Body of pancreas (tissue), 4 donors: ENCODE results near the gene ZNF771. TPM values are rescaled to one million over a fixed set of nuclear protein-coding genes. Genes with fewer than 3 reads are reported as not detected.

Experiments
- ATAC-seq: fragments of 150-250 bp; one replicate; pipeline ENCODE4 v1.9.1; 2016
- DNase-seq, 4 donors: peaks; one replicate each; pipeline ENCODE4 v3.0.0-alpha.2; 2019
- H3K27ac ChIP-seq, 4 donors: fragments of 200-600 bp; sonication (generic); 1 replicate in 3 of 4; 2 replicates in 1 of 4; pipeline versions ENCODE4 v1.5.1 to v1.6.1; 2016 to 2019; ENCODE audit warnings: mild to moderate bottlenecking in 1 of 4, mixed read lengths in 1 of 4, moderate library complexity in 1 of 4
- H3K27me3 ChIP-seq, 2 donors: fragments of 200-600 bp; sonication (generic); one replicate each; pipeline ENCODE4 v1.6.0; 2016; ENCODE audit warnings: mild to moderate bottlenecking in 1 of 2
- H3K36me3 ChIP-seq, 2 donors: fragments of 200-600 bp; sonication (generic); replicated peaks in 1 of 2; 2 replicates each; pipeline ENCODE4 v1.5.1; 2016; ENCODE audit warnings: low read depth in 2 of 2; ENCODE audit not compliant: insufficient read depth in 1 of 2
- H3K4me1 ChIP-seq: fragments of 200-600 bp; sonication (generic); one replicate; pipeline ENCODE4 v1.6.0; 2016
- H3K4me3 ChIP-seq, 2 donors: fragments of 200-600 bp; sonication (generic); 1 replicate in 1 of 2; 2 replicates in 1 of 2; pipeline ENCODE4 v1.5.1; 2016 to 2019
- H3K9me3 ChIP-seq, 3 donors: fragments of 200-600 bp; sonication (generic); 1 replicate in 2 of 3; 2 replicates in 1 of 3; pipeline ENCODE4 v1.5.1; 2016
- CTCF ChIP-seq, 7 experiments: fragments of 450-650 bp in 4 of 7; fragments of 200-600 bp in 3 of 7; sonication (generic) in 3 of 7; IDR thresholded peaks; one replicate each; pipeline ENCODE4 v1.5.1; 2016 to 2019; ENCODE audit warnings: antibody characterized with exemption in 7 of 7
- POLR2A ChIP-seq, 3 donors: fragments of 450-650 bp; IDR thresholded peaks; one replicate each; pipeline ENCODE4 v1.6.1; 2016; ENCODE audit warnings: antibody characterized with exemption in 3 of 3, mild to moderate bottlenecking in 2 of 3
- WGBS, 2 donors: methylation state at CpG; one replicate each; pipeline ENCODE4 v1.1.5; 2017; 5-methylcytosine and 5-hydroxymethylcytosine counted together
- intact Hi-C: fragments of 100-400 bp; cut with DNase I; formaldehyde crosslinking; loops from one replicate; pipeline ENCODE4 v1.15.1; 2023
- total RNA-seq, 2 donors: library from RNA; depleted of rRNA; stranded (reverse); fragments of >200 nt; gene quantifications; one replicate each; pipeline ENCODE4 v1.1.0, GENCODE V29; 2016

ZNF771 gene
- total RNA-seq, 2 donors from 2014 or later = 16.6 to 18.8 TPM

- Histone ChIP-seq H3K27me3 (no peaks in the 10 kb centered on the region), H3K36me3 (no peaks in the 10 kb centered on the region), H3K9me3 (no peaks in the 10 kb centered on the region), H3K4me3 (peak within 1 kb of the TSS; percentile 20 to 29), H3K4me1 (peaks cover 61% of the 10 kb centered on the region), H3K27ac (peak within 1 kb of the TSS; percentile 80 to 89 (median 86))
- intact Hi-C loops = no loop called here
- DNase-seq (peak; percentile 96 to 100 (median 98)), ATAC-seq (peak; percentile 90)
- 0% methylated on average over 27 to 29 of the region's 40 CpGs for WGBS, 2 donors
- TF ChIP-seq CTCF (IDR thresholded peaks at IDR 0.05) = peak in 4 of 7 experiments; percentile 19 to 38 (median 32)
- TF ChIP-seq POLR2A (IDR thresholded peaks at IDR 0.05) = peak in 1 of 3 donors; percentile 59
These were observed 36.8 kb upstream of the ZNF771 start, which contains the start of gene TBC1D10B for GRCh38 chr16:30370456-30371247. TSS of gene TBC1D10B (minus strand) at chr16:30370494. CDS start at chr16:30370183, 311 bp downstream.

- Histone ChIP-seq H3K27me3 (no peaks in the 10 kb centered on the region), H3K4me3 (no peak overlapping the region), H3K4me1 (peaks cover 61% of the 10 kb centered on the region), H3K36me3 (no peaks in the 10 kb centered on the region), H3K27ac (peak overlapping the region; percentile 80 to 89 (median 86)), H3K9me3 (no peaks in the 10 kb centered on the region)
- DNase-seq = no peak
- 25 to 37% methylated on average over 11 of the region's 11 CpGs for WGBS, 2 donors
- intact Hi-C loops = no loop called here
- TF ChIP-seq CTCF (IDR thresholded peaks at IDR 0.05) = no peak
- TF ChIP-seq POLR2A (IDR thresholded peaks at IDR 0.05) = peak in 2 of 3 donors; percentile 50 to 52
- ATAC-seq = no peak
These were observed 36.1 kb upstream of the ZNF771 start for GRCh38 chr16:30371248-30371816.

GRCh38 chr16:30372038-30372712, 35.2 kb upstream of the ZNF771 start:
- ATAC-seq (no peak), DNase-seq (peak in 1 of 4 donors; percentile 35)
- intact Hi-C loops = no loop called here
- H3K36me3 ChIP-seq = no peaks in the 10 kb centered on the region
- H3K27me3 ChIP-seq = no peaks in the 10 kb centered on the region
- peak overlapping the region in 3 of 4 donors; percentile 80 to 89 (median 89) for H3K27ac ChIP-seq
- H3K9me3 ChIP-seq = no peaks in the 10 kb centered on the region
- no peak overlapping the region for H3K4me3 ChIP-seq
- no peak for TF ChIP-seq POLR2A (IDR thresholded peaks at IDR 0.05)
- TF ChIP-seq CTCF (IDR thresholded peaks at IDR 0.05) = no peak
- WGBS, 2 donors = 76 to 80% methylated on average over 6 of the region's 6 CpGs
- peaks cover 56% of the 10 kb centered on the region for H3K4me1 ChIP-seq

GRCh38 chr16:30372725-30373124, 34.7 kb upstream of the ZNF771 start:
- Histone ChIP-seq H3K4me3 (no peak overlapping the region), H3K4me1 (peaks cover 56% of the 10 kb centered on the region), H3K27me3 (no peaks in the 10 kb centered on the region), H3K36me3 (no peaks in the 10 kb centered on the region), H3K9me3 (no peaks in the 10 kb centered on the region), H3K27ac (peak overlapping the region in 3 of 4 donors; percentile 80 to 89 (median 89))
- intact Hi-C loops = no loop called here
- DNase-seq = no peak
- TF ChIP-seq CTCF (IDR thresholded peaks at IDR 0.05) (no peak), POLR2A (IDR thresholded peaks at IDR 0.05) (no peak)
- 70 to 81% methylated on average over 5 of the region's 5 CpGs for WGBS, 2 donors
- ATAC-seq = no peak
